Glomerular visceral epithelial cell (primary cell): Measurements from ENCODE around the gene ZC2HC1B.

ENCODE experiments used
- DNase-seq: peaks from one replicate; pipeline ENCODE4 v3.0.0-alpha.2; 2016; ENCODE audit errors: extremely low spot score

Gene ZC2HC1B

DNA sequence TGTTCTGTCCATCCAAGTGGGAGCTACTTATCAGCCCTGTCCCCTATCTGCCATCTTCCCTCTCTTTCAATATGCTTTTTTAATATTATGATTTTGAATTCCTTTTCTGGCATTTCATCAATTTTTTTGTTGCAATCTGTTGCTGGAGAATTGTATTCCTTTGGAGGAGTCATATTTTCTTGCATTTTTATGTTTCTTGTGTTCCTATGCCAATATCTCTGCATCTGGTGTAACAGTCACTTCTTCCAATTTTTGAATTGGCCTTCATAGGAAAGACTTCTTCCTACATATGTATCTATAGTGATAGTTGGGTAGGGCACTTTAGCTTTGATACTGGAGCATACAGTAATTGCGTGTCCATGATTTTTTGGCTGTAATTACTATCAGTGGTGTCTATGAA, 70.1 kb downstream of the ZC2HC1B start:
- DNase-seq = no peak

- no peak for DNase-seq
Observed at GRCh38 chr6:143934867-143935266, 70.6 kb downstream of the ZC2HC1B start.

- DNase-seq = no peak
Observed at GRCh38 chr6:143936347-143936746, 72.1 kb downstream of the ZC2HC1B start.

- no peak for DNase-seq
Observed at GRCh38 chr6:143936778-143937667, 72.7 kb downstream of the ZC2HC1B start.

GRCh38 chr6:143937668-143937970, 73.3 kb downstream of the ZC2HC1B start:
- DNase-seq = no peak

- no peak for DNase-seq
Observed at GRCh38 chr6:143939364-143939763, 75.1 kb downstream of the ZC2HC1B start.

DNA sequence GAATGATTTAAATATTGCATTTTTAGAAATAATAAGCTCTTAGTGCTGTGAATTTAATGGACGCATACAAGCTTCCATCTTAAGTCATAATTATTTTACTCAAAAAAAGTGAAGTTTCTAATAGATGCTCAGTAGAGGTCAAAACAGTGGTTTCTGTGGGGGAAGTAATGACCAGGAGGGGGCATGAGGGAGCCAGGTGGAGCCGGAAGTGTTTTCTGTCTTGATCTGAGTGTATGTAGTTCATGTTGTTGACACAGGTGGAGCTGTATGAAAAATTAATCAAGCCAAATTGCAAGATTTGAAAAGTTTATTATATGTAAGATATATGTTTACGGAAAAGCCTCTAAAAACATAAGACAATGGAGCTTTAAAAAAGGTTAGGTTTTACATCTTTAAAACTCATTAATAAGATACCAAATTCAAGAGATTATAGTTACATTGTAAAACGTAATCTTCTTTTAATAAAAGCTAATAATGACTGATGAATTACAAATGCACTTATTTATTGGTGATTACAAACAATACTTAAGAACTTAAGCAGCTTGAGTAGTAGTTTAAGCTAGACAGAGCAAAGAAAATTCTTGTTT, 75.8 kb downstream of the ZC2HC1B start:
- DNase-seq = peak; percentile 66

- peak; percentile 51 for DNase-seq
Observed at GRCh38 chr6:143941852-143942627, 77.8 kb downstream of the ZC2HC1B start.

DNA sequence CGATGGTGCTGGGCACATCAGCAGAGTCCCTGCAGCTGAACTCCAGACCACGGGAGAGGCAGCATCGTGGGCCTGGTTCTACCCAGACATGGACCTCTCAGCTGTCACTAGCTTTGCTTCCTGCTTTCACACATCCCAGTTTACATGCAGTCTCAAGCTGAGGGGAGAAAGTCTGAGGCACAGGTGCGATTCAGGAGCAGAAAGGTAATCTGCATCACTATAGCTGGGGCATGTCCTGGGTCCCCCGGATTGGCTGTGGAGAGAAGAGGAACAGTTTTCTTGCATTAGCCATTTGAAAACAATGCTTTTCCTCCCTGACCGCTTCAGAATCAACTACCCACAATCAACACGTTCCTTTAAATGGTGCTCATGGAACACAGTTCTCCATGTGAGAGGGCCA, 83.9 kb downstream of the ZC2HC1B start:
- DNase-seq = no peak

GRCh38 chr6:143949535-143949934, 85.3 kb downstream of the ZC2HC1B start:
- DNase-seq = no peak

DNA sequence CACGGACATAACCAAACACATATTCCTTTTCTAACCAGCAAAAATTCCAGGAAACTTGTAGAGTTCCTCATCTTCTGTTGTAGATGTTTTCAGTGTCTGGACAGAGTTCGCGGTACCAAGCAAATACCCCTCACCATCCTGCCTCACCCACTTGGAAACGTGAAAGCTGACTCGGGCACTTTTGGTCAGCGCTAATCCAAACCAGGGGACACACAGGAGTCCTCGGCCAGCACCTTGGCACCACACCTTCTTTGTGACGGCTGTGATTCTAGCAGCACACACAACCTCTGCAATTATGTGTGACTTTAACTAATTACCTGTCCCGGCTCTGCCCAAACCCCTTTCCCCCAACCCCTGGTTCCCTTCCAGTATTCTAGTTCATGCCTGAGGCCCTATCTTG, 85.7 kb downstream of the ZC2HC1B start:
- DNase-seq = no peak

GRCh38 chr6:143950875-143951274, 86.6 kb downstream of the ZC2HC1B start:
- no peak for DNase-seq

- DNase-seq = no peak
Observed at GRCh38 chr6:143952060-143952778, 87.9 kb downstream of the ZC2HC1B start.

DNA sequence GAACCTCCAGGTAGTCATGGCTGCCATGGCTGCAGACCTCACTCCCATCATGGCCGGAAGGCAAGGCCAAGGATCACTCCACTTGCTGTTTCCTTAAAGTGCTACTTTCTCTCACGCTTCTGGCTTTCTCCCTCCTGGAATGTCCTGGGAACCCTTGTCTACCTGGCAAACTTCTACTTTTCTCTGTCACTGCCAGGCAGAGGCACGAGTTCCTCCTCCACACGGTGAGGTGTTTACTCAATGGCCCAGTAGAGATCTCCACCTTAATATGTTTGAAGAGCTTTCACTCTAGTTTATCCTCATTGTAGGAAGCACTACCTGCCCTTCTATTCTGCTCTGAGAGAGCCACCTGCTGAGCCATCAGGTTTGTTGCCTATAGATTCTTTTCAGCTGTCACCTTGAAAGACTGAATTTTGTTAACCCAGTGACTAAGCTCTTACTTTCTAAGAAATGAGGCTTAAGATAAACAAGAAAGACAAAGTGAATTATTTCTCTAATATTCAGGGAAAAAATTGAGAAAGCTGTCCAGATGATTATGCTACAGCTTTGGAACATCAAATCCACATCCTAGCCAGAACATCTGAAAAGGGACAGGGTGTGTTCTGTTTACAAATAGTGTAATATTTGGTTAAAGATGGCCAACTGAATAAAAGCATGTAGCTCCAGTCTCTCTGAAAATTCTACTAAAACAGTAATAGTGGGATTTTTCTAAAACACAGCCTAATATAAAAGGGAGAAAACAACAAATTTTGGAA, 88.8 kb downstream of the ZC2HC1B start:
- DNase-seq = no peak

DNA sequence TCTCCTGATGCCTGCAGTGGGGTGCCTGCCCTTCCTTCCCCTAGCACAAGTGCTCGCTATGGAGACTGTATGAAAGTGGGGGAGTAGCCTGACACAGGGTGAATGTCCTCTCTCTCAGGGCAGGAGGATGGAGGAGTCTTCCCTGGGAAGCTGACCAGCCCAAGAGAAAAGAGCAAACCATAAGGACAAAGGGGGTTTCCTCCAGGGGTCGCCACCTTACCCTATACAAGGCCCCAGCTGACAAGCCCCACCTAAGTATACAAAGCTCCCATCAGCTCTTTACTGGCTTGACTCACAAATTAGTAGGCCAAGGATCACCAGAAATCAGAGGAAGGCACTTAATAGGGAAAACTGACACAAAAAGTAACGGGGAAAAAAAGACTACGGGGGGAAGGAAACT, 89.6 kb downstream of the ZC2HC1B start:
- no peak for DNase-seq

- peak; percentile 40 for DNase-seq
Observed at GRCh38 chr6:143955971-143956370, 91.7 kb downstream of the ZC2HC1B start.

- DNase-seq = no peak
Observed at GRCh38 chr6:143957679-143958274, 93.5 kb downstream of the ZC2HC1B start.

GRCh38 chr6:143958839-143959399, 94.6 kb downstream of the ZC2HC1B start:
- no peak for DNase-seq

DNA sequence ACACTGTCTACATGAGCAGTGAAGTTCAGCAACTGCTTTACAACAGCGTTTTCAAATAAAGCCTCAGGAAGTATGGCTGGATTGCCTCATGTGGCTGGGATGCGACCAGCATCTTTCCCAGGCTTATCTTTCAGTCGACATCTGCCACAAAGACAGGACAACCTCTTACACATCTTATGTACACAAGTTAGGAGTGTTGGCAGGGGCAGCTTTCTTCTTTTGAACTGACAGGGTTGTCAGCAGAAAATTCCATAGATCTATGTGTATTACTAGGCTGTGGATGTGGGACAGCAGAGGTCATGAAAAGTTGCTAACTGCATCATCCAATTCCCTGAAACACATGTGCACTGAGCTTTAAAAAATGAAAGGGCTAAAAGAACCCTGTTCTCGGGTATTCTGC, 95.7 kb downstream of the ZC2HC1B start:
- no peak for DNase-seq

DNA sequence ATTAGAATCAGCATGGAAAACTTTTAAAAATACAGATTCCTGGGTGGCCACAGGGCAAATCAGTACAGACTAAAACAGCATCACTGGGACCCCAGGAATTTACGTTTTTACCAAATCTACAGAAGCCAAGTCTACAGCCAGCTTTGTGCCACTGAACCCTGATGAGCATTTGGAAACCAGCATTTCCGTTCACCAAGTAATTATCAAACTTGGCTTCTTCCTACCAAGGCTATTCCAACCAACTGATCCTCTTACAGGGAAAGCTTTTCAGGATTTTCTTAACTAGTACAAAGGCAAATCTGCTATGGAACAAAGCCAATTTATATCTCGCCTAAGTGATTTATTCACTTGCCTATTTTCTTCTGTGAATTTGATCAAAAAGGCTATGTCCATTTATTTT, 96.8 kb downstream of the ZC2HC1B start:
- no peak for DNase-seq
